Stimulated activated naive CD4-positive, alpha-beta T cell (primary cell): ENCODE data around the gene CSNK2A1.
"Not testable (repeated sequence)": the region's sequence is repeated elsewhere in the genome, so short reads cannot be mapped to it uniquely, and the experiment has no call there.

Source experiments
- DNase-seq, 6 experiments: peaks; one replicate each; lab custom pipeline; 2025; lab: John Stamatoyannopoulos, UW

The CSNK2A1 gene

DNA sequence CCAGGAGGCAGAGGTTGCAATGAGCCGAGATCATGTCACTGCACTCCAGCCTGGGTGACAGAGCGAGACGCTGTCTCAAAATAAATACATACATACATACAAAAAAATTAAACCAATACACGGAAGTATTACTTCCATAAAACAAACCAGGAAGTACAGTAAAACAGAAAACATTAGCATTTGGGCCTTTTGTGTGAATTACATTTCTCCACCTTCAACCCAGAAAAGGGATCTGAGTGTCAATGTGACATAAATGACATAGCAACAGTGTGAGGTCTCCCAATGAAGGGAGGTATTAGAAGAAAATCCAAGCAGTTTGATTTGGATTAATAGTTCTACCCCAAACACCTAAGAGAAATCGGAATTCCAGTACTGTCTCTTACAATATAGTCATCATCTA is 10.1 kb downstream of the CSNK2A1 start:
- no peak for DNase-seq

DNA sequence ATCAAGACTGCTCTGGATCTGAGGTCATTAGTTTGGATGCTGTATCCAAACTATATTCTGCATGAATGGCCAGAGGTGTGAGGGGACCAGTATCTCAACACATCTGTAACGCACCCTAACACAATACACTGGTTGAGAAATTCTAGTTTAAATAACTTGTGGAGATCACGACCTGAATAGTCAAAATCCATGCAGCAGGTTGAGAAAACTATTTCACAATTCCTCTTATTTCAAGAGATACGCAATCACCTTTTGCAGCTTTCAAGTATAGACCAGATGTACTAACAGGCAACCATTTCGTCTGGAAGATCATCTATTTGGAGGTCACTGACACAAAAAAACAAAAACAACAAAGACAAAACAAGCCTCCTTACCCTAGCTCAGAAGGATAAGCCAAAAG is 11.1 kb downstream of the CSNK2A1 start:
- DNase-seq: no peak

DNA sequence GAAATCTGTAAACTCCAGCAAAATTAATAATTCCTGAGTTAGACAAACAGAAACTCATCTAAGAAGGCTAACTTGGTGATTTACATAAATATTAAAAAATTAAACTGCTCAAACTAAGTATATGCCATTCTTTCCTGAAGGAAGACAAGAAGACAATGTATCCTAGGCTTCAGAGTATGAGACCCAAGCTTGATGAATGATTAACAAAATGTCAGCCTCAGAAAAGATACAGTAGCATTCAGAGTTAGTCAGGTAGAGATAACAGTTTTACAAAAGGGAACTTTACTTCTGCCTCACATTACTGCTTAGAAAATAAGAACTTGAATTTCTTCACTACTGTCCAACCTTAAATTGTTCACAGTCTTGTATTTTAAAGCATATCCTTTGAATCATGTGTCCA is 12.0 kb downstream of the CSNK2A1 start:
- DNase-seq: no peak

DNA sequence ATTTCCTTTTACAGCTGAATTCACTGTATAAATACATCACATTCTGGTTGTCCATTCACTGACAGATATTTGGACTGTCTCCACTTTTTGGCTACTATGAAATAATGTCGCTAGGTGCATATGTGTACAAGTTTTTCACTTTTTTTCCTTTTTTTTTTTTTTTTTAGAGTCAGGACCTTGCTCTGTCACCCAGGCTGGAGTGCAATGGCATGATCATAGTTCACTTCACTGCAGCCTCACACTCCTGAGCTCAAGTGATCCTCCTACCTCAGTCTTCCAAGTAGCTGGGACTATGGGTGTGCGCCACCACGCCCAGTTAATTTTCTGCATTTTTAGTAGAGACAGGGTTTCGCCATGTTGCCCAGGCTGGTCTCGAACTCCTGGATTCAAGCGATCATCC is 13.3 kb downstream of the CSNK2A1 start:
- no peak for DNase-seq

DNA sequence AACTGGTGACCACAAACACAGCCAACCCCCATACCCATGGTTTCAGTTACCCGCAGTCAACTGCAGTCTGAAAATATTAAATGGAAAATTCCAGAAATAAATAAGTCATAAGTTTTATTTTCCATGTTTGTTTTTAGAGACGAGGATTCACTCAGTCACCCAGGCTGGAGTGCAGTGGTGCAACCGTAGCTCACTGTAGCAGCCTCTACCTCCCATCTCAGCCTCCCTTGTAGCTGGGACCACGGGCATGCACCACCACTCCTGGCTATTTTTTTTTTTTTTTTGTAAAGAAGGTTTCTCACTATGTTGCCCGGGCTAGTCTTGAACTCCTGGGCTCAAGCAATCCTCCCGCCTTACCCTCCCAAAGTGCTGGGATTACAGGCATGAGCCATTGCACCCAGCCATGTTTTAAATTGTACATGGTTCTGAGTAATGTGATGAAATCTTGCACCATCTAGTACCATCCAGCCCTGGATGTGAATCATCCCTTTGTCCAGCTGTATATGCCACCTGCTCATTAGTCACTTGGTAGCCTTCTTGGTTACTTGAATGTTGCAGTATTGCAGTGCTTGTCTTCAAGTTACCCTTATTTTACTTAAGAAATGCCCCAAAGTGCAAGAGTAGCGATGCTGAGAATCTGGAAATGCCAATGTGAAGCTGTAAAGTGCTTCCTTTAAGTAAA is 14.5 kb downstream of the CSNK2A1 start:
- DNase-seq: no peak

DNA sequence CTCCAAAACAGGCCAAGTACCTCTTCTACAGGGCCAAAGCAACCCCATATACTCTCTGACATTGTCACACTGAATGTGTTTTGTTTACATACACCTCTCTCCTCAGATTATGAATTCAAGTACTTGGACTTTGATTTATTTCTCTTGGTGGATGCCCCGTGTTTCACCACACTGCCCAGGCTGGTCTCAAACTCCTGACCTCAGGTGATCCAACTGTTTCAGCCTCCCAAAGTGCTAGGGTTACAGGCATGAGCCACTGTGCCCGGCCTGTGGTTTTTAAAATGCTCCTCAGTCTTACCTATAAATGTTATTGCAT is 16.1 kb downstream of the CSNK2A1 start:
- no peak for DNase-seq

DNA sequence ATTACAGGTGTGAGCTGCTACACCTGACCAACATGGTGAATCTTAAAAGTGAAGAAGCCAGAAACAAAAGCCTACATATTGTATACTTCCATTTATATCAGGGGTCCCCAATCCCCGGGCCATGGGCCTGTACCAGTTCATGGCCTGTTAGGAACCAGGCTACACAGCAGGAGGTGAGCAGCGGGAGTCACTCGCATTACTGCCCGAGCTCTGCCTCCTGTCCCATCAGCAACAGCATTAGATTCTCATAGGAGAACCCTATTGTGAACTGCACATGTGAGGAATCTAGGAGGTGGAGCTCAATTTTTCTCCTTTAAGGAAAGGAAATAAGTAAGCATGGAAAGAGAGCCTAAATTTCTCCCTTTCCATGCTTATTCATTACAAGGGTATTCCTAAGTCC is 21.7 kb downstream of the CSNK2A1 start:
- DNase-seq: no peak

DNA sequence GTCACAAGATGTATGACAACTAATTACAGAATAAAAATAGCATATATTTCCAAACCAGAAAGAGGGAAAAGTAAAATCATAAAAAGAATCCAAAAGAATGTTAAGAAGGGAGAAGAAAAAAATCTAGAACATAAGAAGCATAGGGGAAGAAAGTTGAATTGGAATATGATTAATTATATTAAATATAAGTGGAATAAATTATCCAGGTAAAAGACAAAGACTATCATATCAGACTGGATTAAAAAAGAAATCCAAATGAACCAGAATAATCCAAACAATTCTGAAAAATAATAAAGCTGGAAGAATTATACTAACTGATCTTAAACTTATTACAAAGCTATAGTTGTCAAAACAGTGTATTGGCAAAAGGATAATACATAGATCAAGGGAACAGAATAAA is 23.6 kb downstream of the CSNK2A1 start:
- no peak for DNase-seq

DNA sequence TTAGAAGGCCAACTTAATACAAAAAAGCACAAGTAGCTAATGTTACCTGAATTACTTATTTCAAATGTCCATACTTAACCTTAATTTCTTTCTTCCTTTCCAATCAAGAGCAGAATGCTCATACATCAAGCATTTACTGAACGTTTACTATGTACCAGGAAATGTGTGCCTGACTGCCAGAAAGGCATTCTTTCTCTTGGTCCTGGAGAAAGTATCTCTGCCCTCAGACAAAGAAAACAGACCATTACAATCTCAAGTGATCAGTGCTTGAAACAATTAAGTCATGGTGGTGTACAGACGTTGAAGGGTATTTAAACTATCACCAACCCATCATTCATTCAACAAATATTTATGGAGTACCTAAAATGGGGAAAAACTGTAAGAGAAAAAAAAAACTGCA is 26.4 kb downstream of the CSNK2A1 start:
- no peak for DNase-seq

DNA sequence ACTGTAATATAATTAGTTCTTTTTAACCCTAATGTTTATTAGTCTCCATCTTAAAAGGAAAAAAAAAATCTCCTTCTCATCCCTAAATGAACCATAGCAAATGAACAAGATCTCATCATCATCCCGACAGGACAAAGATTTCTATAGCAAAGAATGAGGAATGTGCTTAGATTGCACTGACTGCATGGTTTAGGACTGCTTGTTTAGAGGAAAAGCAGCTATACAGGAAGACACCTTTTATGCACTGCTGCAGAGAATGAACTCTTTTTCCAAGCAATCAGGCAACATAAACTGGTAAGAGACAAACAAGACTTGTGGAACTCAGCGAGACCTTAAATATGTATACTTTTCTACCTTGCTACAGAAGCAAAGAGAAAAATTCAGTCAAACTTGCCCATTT is 26.8 kb downstream of the CSNK2A1 start:
- DNase-seq: no peak

DNA sequence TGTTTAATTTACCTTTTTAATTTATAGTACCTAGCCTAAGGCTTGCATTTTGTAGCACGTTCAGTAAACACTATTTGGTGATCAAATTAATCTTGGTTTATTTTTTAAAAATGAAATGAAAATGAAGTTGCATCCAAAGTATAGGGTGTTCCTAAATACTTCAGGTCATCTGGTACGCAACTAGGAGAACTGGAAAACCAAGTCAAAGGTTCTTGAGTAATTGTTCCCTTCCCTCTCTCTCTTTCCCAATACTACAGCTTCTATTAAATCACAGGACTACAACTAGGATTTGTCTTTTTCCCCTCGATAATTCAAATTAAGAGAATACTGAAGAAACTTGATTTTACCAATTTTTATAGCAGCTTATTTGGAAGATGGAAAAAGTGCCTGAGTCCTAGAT is 27.9 kb downstream of the CSNK2A1 start:
- DNase-seq: no peak

DNA sequence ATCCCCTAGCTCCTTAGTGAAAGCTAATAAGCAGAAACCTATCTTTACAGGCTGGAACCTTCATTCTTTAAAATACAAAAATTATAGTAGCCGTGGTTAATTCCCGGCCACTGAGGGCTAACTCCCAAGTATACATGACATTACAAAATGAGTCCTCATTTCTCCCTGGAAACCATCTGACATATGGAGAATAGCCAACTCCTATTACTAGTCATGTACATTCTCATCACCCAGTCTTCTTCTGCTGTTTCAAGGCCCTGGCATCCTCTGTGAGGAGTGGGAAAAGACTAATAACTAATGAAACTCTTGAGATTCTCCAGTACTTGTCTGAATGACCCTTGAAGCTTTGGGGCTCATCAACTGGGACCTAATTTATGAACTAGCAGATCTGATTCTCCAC is 30.2 kb downstream of the CSNK2A1 start:
- no peak for DNase-seq

DNA sequence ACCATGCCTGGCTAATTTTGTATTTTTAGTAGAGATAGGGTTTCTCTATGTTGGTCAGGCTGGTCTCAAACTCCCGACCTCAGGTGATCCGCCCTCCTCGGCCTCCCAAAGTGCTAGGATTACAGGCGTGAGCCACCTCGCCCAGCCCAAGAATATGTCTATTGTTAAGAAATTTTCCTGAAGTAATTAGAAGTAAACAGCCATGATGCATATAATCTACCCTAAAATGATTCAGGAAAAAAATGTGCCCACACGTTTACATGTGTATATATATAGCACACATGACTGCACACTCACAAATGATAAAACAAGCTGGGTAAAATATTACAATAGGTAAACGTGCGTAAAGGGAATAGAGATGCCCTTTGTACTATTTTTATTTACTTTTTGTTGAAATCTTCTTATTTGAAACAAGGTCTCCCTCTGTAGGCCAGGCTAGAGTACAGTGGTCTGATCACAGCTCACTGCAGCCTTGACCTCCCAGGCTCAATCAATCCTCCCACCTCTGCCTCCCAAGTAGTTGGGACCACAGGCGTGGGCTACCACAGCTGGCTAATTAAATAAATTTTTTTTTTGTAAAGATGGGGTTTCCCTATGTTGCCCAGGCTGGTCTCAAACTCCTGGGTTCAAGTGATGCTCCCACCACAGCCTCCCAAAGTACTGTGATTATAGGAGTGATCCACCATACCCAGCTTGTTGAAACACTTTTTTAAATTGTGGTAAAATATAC is 33.1 kb downstream of the CSNK2A1 start:
- DNase-seq: not testable (repeated sequence)

DNA sequence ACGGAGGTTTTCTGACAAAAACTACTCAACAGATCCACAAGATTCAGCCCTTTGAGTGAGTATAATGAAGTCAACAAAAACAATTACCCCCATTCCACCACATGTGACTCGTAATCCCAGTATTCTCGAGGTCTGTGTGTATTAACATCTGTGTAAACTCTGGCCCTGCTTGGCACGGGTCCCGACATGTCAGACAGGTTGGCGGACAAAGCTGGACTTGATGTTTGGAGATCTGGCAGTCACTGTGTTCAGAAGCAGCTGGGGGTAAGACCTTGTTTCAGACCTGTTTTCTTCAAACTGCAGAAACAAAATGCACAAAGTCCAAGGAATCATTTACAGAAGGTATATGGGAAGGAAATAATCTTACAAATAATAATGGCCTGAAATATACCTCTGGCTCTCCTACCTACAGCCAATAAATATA is 35.2 kb downstream of the CSNK2A1 start:
- DNase-seq: not testable (repeated sequence)

DNA sequence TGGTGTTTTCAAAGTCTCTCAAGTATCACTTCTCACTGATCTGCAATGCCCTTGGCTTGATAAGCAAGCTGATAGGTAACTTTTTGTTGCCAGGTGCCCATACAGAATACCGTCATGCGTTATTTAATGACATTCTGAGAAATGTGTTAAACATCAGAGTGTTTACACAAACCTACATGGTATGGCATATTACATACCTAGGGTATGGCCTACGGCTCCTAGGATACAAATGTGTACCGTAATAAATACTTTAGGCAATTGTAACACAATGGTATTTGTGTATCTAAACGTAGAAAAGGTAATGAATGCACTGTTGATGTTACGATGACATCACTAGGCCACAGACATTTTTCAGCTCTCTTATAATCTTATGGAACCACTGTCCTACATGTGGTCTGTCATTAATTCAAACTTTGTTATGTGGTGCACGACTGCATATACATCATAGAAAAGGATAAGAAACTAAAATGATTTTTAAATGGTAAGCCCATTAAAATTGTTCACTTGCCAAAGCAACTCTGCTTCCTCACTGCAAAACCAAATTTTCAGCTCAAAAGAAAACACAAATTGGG is 35.7 kb downstream of the CSNK2A1 start:
- no peak for DNase-seq

DNA sequence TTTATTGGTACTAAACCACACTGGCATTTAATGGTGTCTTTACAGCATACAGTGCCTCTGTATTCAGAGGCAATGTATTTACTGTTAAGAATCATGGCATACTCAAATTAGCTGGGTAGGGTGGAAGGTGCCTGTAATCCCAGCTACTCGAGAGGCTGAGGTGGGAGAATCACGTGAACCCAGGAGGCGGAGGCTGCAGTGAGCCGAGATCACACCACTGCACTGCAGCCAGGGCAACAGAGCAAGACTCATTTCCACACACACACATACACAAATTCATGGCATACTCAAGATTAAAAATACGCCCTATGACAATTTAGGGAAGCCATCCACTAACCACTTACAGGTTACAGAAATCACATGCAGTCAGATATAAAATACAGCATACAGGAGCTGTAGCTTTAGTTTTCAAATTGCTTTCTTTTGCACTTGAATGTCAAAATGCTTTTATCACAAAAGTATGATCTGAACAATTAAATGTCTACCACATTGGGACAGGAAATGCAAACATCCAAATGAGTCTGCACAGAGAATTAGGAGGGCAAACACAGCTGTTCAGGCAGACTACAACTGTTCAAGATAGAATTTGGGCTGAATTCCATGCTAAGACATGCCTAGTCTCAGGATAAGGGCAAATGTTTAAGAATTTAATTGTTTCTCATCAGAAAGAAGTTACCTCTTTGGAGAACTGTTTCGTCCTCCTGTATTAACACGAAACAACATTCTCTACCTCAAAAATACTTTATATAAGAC is 36.4 kb downstream of the CSNK2A1 start:
- no peak for DNase-seq

DNA sequence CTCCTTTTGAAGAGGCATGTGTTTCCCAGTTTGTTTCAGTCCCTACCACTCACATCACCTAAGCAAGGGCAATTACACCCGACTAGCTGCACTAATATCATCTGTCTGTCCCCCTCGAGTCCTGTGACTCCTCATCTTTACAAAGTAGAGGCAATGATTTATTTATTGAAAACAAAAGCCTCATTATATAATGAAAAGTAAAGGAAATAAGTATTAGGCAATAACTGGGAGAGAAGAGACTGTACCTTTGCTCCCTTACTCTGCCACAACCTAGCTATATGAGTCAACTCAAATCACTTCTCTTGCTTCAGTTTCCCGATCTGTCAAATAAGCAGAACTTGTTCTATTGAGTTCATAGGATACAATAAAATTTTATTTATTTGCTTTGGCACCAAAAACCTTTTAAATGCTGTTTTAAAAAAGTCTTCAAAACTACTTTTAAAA is 38.9 kb downstream of the CSNK2A1 start:
- no peak for DNase-seq

DNA sequence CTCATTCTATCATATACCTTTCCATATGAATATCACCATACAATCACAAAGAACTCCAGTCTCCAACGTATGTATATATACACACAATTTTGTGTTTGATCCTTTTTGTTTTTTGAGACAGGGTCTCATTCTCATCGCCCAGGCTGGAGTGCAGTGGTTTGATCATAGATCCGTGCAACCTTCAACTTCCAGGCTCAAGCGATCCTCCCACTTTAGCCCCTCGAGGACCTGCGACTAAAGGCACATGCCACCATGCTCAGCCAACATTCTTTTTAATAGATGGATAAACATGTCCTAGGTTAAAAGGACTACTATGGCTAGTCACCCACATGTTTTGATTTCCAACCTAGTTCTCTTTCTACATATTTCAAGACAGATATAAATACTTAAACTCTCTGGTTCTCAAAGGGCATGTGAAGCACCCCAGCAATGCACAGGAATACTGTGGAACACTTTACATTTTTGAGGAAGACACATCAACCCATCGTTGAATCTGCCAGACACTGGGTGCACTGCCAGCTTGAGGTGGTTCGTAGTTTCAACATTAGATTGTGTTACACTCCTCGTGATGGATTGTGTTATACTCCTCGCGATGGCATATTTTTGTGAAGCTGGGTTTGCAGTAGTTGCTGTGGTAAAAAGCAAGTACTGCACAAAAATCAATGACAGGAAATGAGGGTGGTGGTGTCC is 40.4 kb downstream of the CSNK2A1 start:
- DNase-seq: no peak

DNA sequence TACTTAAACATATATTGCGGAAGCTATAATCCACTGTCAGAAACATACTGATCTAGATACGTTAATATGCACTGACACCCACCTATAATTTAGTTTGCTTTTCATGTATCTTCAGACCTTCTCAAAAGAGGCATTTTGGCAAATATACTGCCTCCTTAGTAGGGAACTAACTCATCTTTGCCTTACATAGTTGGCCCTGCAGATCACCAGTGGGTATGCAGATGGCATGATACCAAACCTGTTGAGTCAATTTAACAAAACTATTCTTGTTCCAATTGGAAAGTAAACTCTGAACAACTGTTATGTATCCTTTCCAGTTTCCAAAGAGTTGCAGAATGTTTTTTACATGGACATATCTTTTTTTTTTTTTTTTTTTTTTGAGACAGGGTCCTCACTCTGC is 45.6 kb downstream of the CSNK2A1 start:
- DNase-seq: no peak

DNA sequence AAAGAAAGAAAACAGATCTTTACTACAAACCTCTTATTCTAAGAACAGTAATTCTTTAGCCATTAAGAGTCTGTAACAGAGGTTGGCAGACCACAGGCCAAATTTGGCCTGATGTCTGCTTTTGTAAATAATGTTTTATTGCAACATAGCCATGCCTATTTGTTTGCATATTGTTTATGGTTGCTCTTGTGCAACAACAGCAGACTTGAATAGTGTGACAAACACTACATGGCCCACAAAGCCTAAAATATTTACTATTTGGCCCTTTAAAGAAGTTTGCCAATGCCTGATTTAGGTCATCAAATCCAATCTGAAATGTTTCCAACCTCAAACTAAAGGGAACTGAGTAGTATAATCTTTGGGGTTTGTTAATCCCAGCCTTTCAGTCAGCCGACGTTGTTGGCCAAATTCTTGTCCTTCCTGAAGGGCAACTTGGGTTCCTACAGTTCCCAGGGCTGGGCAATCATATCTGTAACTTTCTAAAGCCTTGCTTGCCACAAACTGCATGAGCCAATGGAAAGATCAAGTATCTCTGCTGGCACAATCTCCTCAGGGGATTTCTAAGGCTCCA is 47.4 kb downstream of the CSNK2A1 start:
- no peak for DNase-seq

DNA sequence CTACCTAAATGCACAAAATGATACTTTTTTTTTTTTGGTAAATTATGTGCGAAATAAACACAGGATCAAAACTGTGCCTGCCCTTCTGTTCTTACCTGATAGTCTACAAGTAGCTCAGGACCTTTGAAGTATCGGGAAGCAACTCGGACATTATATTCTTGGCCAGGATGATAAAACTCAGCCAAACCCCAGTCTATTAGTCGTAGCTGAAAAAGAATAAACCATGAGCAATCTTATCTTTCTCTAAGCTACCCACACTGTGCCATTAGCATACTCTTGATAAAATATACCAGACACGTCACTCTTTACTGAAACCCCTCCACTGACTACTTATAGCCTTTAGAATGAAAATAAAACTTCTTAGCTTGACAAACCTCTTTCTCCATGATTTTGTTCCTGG is 51.4 kb downstream of the CSNK2A1 start:
- DNase-seq: no peak

DNA sequence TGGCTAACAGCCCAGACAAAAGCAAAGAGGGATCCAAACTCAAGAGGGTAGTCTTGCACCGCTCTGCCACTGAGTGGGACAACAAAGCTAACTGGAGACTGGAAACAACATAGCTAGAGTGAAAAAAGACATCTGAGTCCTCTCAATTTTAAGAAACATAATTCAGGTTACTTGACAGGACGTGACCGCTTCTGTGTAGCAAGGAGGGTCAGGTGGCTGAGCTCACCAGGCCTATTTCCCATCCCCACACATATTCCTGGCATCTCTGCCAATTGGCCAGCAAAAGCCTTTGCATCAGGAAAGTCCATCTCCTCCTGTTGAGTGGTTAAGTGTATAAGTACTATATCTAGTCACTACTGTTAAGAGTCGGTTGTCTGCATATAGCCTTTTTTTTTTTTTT is 55.9 kb downstream of the CSNK2A1 start:
- DNase-seq: no peak
